H1 (cell line): ENCODE measurements around the gene PTPRD. TPM values are rescaled to one million over a fixed set of nuclear protein-coding genes. Genes with fewer than 3 reads are reported as not detected.

Source experiments
- CTCF ChIA-PET: fragments of 300-600 bp; sonication (Branson Sonifier 250); formaldehyde crosslinking; loops from one replicate; lab custom pipeline; 2021; ENCODE audit not compliant: partially characterized antibody; lab: Charles Lee
- POLR2A ChIA-PET: fragments of 300-600 bp; sonication (Branson Sonifier 250); formaldehyde crosslinking; loops from one replicate; lab custom pipeline; 2021; ENCODE audit warnings: inconsistent platforms; ENCODE audit not compliant: partially characterized antibody; lab: Charles Lee
- DNase-seq, 2 experiments: peaks; one replicate each; pipeline versions ENCODE4 v3.0.0 to v3.0.0-alpha.2; 2010 to 2022; ENCODE audit warnings: low spot score in 2 of 2, low read depth in 1 of 2, mixed read lengths in 1 of 2
- FAIRE-seq: peaks from 2 replicates; lab custom pipeline; 2011; peaks lifted over from hg19 to GRCh38; lab: Jason Lieb, UNC
- H2AFZ ChIP-seq: 2 replicates; pipeline ENCODE4 v1.8.1; 2012; ENCODE audit warnings: low read length, inconsistent platforms
- H2AK5ac ChIP-seq: 2 replicates; pipeline ENCODE4 v1.6.1; 2013; ENCODE audit warnings: low read depth, low read length
- H2BK120ac ChIP-seq: replicated peaks from 2 replicates; pipeline ENCODE3; 2013; ENCODE audit warnings: low read depth, low read length, inconsistent platforms
- H2BK12ac ChIP-seq: 2 replicates; pipeline ENCODE4 v1.6.1; 2013; ENCODE audit warnings: low read depth, low read length
- H2BK15ac ChIP-seq: 2 replicates; pipeline ENCODE4 v1.6.1; 2013; ENCODE audit warnings: low read length
- H2BK20ac ChIP-seq: 2 replicates; pipeline ENCODE4 v1.6.1; 2013; ENCODE audit warnings: low read length
- H2BK5ac ChIP-seq: 2 replicates; pipeline ENCODE4 v1.6.1; 2013; ENCODE audit warnings: low read depth, low read length
- H3K14ac ChIP-seq: 2 replicates; pipeline ENCODE4 v1.6.1; 2013; ENCODE audit warnings: inconsistent platforms; ENCODE audit not compliant: insufficient read length
- H3K18ac ChIP-seq: 2 replicates; pipeline ENCODE4 v1.6.1; 2013; ENCODE audit warnings: low read length; ENCODE audit errors: extremely low read depth
- H3K23ac ChIP-seq: 2 replicates; pipeline ENCODE4 v1.6.1; 2013; ENCODE audit warnings: inconsistent platforms; ENCODE audit not compliant: insufficient read length
- H3K23me2 ChIP-seq: 2 replicates; pipeline ENCODE4 v1.6.1; 2013; ENCODE audit warnings: low read depth, low read length
- H3K27ac ChIP-seq: 2 replicates; pipeline ENCODE4 v1.6.1; 2011; ENCODE audit warnings: low read depth, low read length, inconsistent platforms
- H3K27me3 ChIP-seq, 4 experiments: replicated peaks in 1 of 4; 1 replicate in 1 of 4; 2 replicates in 3 of 4; pipeline versions ENCODE4 v1.6.1 to v1.8.1; 2011 to 2013; ENCODE audit warnings: low read length in 3 of 4, mild to moderate bottlenecking in 3 of 4, inconsistent platforms in 2 of 4, mixed read lengths in 2 of 4, moderate library complexity in 1 of 4; ENCODE audit not compliant: control insufficient read depth in 3 of 4, insufficient read depth in 3 of 4; ENCODE audit errors: extremely low read depth in 1 of 4
- H3K36me3 ChIP-seq, 4 experiments: 2 replicates each; pipeline versions ENCODE4 v1.6.1 to v1.8.1; 2011 to 2013; ENCODE audit warnings: mild to moderate bottlenecking in 4 of 4, low read length in 3 of 4, moderate library complexity in 2 of 4, control low read depth in 1 of 4, inconsistent platforms in 1 of 4; ENCODE audit not compliant: insufficient read depth in 4 of 4, control insufficient read depth in 2 of 4
- H3K4ac ChIP-seq: replicated peaks from 2 replicates; pipeline ENCODE3; 2013; ENCODE audit warnings: low read length, low read depth, mixed read lengths, inconsistent platforms; ENCODE audit not compliant: insufficient read length
- H3K4me1 ChIP-seq, 4 experiments: replicated peaks in 1 of 4; 1 replicate in 1 of 4; 2 replicates in 3 of 4; pipeline versions ENCODE4 v1.6.1 to v1.8.1; 2011 to 2013; ENCODE audit warnings: low read length in 3 of 4, inconsistent platforms in 2 of 4, mixed read lengths in 1 of 4; ENCODE audit not compliant: insufficient read depth in 4 of 4, control insufficient read depth in 3 of 4
- H3K4me2 ChIP-seq, 2 experiments: 2 replicates each; pipeline versions ENCODE4 v1.6.1 to v1.8.1; 2011 to 2013; ENCODE audit warnings: low read depth in 2 of 2, low read length in 2 of 2, control low read depth in 1 of 2, inconsistent platforms in 1 of 2, mild to moderate bottlenecking in 1 of 2; ENCODE audit not compliant: insufficient read depth in 1 of 2
- H3K4me3 ChIP-seq, 4 experiments: fragments of 200-600, 300-600 bp in 1 of 4; sonication (generic), shearing (Covaris generic), sonication (Bioruptor Twin) in 1 of 4; 2 replicates each; pipeline versions ENCODE4 v1.5.1 to v1.8.1; 2011 to 2016; ENCODE audit warnings: low read length in 4 of 4, low read depth in 3 of 4, control low read depth in 2 of 4, inconsistent platforms in 2 of 4, mild to moderate bottlenecking in 2 of 4, mixed read lengths in 1 of 4, moderate library complexity in 1 of 4; ENCODE audit not compliant: insufficient read depth in 2 of 4; ENCODE audit errors: extremely low read depth in 1 of 4
- H3K56ac ChIP-seq: replicated peaks from 2 replicates; pipeline ENCODE3; 2013; ENCODE audit warnings: low read depth, mild to moderate bottlenecking, mixed read lengths, low read length, inconsistent platforms; ENCODE audit not compliant: insufficient read length
- H3K79me1 ChIP-seq: 2 replicates; pipeline ENCODE4 v1.6.1; 2013; ENCODE audit warnings: low read depth, low read length, control low read depth
- H3K79me2 ChIP-seq, 2 experiments: 2 replicates each; pipeline versions ENCODE4 v1.6.1 to v1.8.1; 2012 to 2013; ENCODE audit warnings: low read length in 2 of 2, mild to moderate bottlenecking in 2 of 2, inconsistent platforms in 1 of 2; ENCODE audit not compliant: insufficient read depth in 2 of 2, control insufficient read depth in 1 of 2
- H3K9ac ChIP-seq, 4 experiments: replicated peaks in 1 of 4; 1 replicate in 1 of 4; 2 replicates in 3 of 4; pipeline versions ENCODE4 v1.6.1 to v1.8.1; 2011 to 2013; ENCODE audit warnings: low read depth in 3 of 4, low read length in 3 of 4, control low read depth in 2 of 4, mild to moderate bottlenecking in 2 of 4, moderate library complexity in 2 of 4, inconsistent platforms in 1 of 4; ENCODE audit errors: extremely low read depth in 1 of 4
- H3K9me3 ChIP-seq, 2 experiments: 2 replicates each; pipeline versions ENCODE4 v1.6.1 to v1.8.1; 2012 to 2013; ENCODE audit warnings: mild to moderate bottlenecking in 2 of 2, moderate library complexity in 2 of 2, control low read depth in 1 of 2, inconsistent platforms in 1 of 2, low read depth in 1 of 2, low read length in 1 of 2, mixed read lengths in 1 of 2; ENCODE audit not compliant: insufficient read depth in 2 of 2
- H4K20me1 ChIP-seq, 2 experiments: replicated peaks in 1 of 2; 2 replicates each; pipeline versions ENCODE3 to v1.8.1; 2011 to 2013; ENCODE audit warnings: inconsistent platforms in 2 of 2, low read length in 2 of 2, mild to moderate bottlenecking in 1 of 2; ENCODE audit not compliant: insufficient read depth in 2 of 2, control insufficient read depth in 1 of 2
- H4K5ac ChIP-seq: 2 replicates; pipeline ENCODE4 v1.6.1; 2013; ENCODE audit warnings: low read length, low read depth, mixed read lengths, inconsistent platforms; ENCODE audit not compliant: insufficient read length
- H4K8ac ChIP-seq: 2 replicates; pipeline ENCODE4 v1.8.0; 2013; ENCODE audit warnings: mild to moderate bottlenecking, moderate library complexity, low read length, inconsistent platforms; ENCODE audit not compliant: insufficient read depth; ENCODE audit errors: extremely low read depth
- H4K91ac ChIP-seq: replicated peaks from 2 replicates; pipeline ENCODE3; 2013; ENCODE audit warnings: low read length, mixed read lengths, inconsistent platforms; ENCODE audit not compliant: insufficient read length
- ASH2L ChIP-seq: fragments of 200-600, 300-600 bp; sonication (generic); IDR thresholded peaks from one replicate; pipeline ENCODE4 v1.7.1; 2017; ENCODE audit warnings: low read length
- ATF3 ChIP-seq: IDR thresholded peaks from 2 replicates; pipeline ENCODE4 v1.6.1; 2011; ENCODE audit warnings: low read depth, mild to moderate bottlenecking, low read length; ENCODE audit not compliant: insufficient read depth
- BRCA1 ChIP-seq: IDR thresholded peaks from 2 replicates; pipeline ENCODE4 v1.6.1; 2012; ENCODE audit warnings: low read depth, low read length, improper control_type of control experiment
- CEBPB ChIP-seq: IDR thresholded peaks from 2 replicates; pipeline ENCODE4 v1.6.1; 2012; ENCODE audit warnings: low read depth, low read length
- GABPA ChIP-seq: IDR thresholded peaks from 2 replicates; pipeline ENCODE4 v1.6.1; 2011; ENCODE audit warnings: mild to moderate bottlenecking, low read length, moderate library complexity, borderline replicate concordance; ENCODE audit not compliant: insufficient read depth
- HDAC6 ChIP-seq: IDR thresholded peaks from one replicate; pipeline ENCODE4 v1.7.1; 2012; ENCODE audit warnings: low read depth, mild to moderate bottlenecking, inconsistent platforms, low read length, moderate library complexity
- NRF1 ChIP-seq: IDR thresholded peaks from 2 replicates; pipeline ENCODE4 v1.6.1; 2011; ENCODE audit warnings: mild to moderate bottlenecking, low read depth, low read length, improper control_type of control experiment
- PHF8 ChIP-seq: fragments of 200-600 bp; sonication (generic); conservative IDR thresholded peaks from 2 replicates; pipeline ENCODE4 v1.7.1; 2012; ENCODE audit warnings: low read depth, mild to moderate bottlenecking, inconsistent platforms, low read length, moderate library complexity
- RBBP5 ChIP-seq: IDR thresholded peaks from 2 replicates; pipeline ENCODE4 v1.7.1; 2012; ENCODE audit warnings: low read depth, mild to moderate bottlenecking, inconsistent platforms, low read length, moderate library complexity, borderline replicate concordance
- SIN3A ChIP-seq, 2 experiments: IDR thresholded peaks in 1 of 2; conservative IDR thresholded peaks in 1 of 2; 2 replicates each; pipeline ENCODE4 v1.6.1; 2011 to 2012; ENCODE audit warnings: low read length in 2 of 2, improper control_type of control experiment in 1 of 2, low read depth in 1 of 2, mild to moderate bottlenecking in 1 of 2
- SP1 ChIP-seq: IDR thresholded peaks from 2 replicates; pipeline ENCODE4 v1.6.1; 2011; ENCODE audit warnings: low read depth, low read length
- TAF7 ChIP-seq: optimal IDR thresholded peaks from 2 replicates; pipeline ENCODE3; 2011; ENCODE audit warnings: low read depth, mild to moderate bottlenecking, inconsistent platforms, low read length, moderate library complexity, borderline replicate concordance
- ZNF274 ChIP-seq: IDR thresholded peaks from 2 replicates; pipeline ENCODE4 v1.7.0; 2012; ENCODE audit warnings: low read length, borderline replicate concordance; ENCODE audit errors: extremely low read depth
- whole genome bisulfite sequencing, 2 experiments: shearing (Covaris generic) in 1 of 2; methylation state at CpG; one replicate each; pipeline versions ENCODE4 v1.1.6 to v1.1.7; 2013 to 2015; ENCODE audit warnings: low lambda C conversion rate in 2 of 2, mixed read lengths in 2 of 2, inconsistent platforms in 1 of 2, low coverage in 1 of 2, missing lambda C conversion rate in 1 of 2; ENCODE audit not compliant: insufficient replicate concordance in 2 of 2, insufficient coverage in 1 of 2, insufficient read length in 1 of 2; ENCODE audit errors: extremely low coverage in 1 of 2, missing lambda C conversion rate in 1 of 2; 5-methylcytosine and 5-hydroxymethylcytosine counted together
- polyA plus RNA-seq, 7 experiments: library from polyadenylated mRNA; depleted of rRNA in 3 of 7; stranded (reverse) in 5 of 7; unstranded in 2 of 7; fragments of >200 nt in 5 of 7; fragments of 200-250 nt in 2 of 7; gene quantifications; 1 replicate in 5 of 7; 2 replicates in 1 of 7; 4 replicates in 1 of 7; pipeline versions ENCODE4 v1.2.1 to v1.2.3, GENCODE V29; 2011 to 2013; ENCODE audit warnings: missing spikeins in 2 of 7, mixed read lengths in 2 of 7
- total RNA-seq: library from RNA; stranded (reverse); fragmentation: NEBNext Ultra II Directional; extraction: Animal tissue kit (Norgen Biotek cat#: 25700); gene quantifications from 2 replicates; pipeline ENCODE4 v1.2.1, GENCODE V29; 2021

PTPRD gene
- total and polyA plus RNA-seq, 2 of the 8 experiments (the other 6 are each of a cell fraction or from before 2014, with no cell fraction given) = 17.2 to 77.0 TPM

DNA sequence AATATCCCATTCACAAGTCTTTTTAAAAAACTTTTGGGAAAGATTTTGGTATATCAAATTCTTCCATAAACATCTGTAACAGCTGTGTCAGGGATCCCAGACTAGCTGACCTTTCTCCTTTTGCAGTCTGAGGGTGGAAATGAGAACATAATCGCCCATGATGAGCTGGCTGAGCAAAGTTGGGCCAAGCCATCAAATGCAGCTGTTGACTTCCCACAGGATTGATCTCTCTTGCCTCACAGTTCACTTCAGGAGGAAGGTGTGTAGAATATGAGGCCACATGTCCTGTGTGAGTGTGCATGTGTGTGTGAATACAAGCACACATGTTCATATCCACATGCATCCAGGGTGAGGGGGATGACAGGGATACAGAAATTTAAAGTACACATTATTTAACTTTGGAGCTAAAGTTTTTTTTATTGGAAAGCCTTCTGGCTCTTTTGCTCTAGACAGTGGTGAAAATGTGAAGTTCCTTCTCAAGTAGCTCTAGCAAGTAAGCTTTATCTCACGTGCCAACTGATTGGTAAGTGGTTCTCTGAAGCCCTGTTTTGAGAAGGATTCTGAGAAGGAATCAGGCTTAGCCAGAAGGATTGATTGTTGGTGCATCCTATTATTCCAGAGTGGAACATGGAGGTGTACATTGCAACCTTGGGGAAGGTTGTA lies 2344.5 kb downstream of the PTPRD start:
- Histone ChIP-seq H3K79me1 (no peaks in the 10 kb centered on the region), H3K23ac (no peak overlapping the region), H3K4me3 (no peak overlapping the region), H3K27me3 (no peaks in the 10 kb centered on the region), H4K5ac (no peak overlapping the region), H2BK120ac (no peak overlapping the region), H4K8ac (no peak overlapping the region), H2BK5ac (no peak overlapping the region), H3K27ac (no peak overlapping the region), H3K18ac (no peak overlapping the region), H2AK5ac (no peak overlapping the region), H4K91ac (no peak overlapping the region), H3K4ac (no peak overlapping the region), H2BK15ac (no peak overlapping the region), H3K4me1 (no peaks in the 10 kb centered on the region), H3K9ac (no peak overlapping the region), H3K56ac (no peak overlapping the region), H4K20me1 (no peaks in the 10 kb centered on the region), H3K36me3 (no peaks in the 10 kb centered on the region), H3K23me2 (no peaks in the 10 kb centered on the region), H3K4me2 (no peak overlapping the region), H3K79me2 (no peaks in the 10 kb centered on the region), H2BK20ac (no peak overlapping the region), H2BK12ac (no peak overlapping the region), H3K9me3 (no peaks in the 10 kb centered on the region), H2AFZ (no peak overlapping the region), H3K14ac (no peak overlapping the region)
- CTCF ChIA-PET = interaction anchor here (1.0 to 1.4 kb wide), 3 partner anchors 13 to 424 kb away, joined by 3 to 4 read pairs (median 4); no protein-coding TSS in a partner anchor
- DNase-seq (no peak), FAIRE-seq (no peak)
- POLR2A ChIA-PET = no interaction called here
- WGBS, 2 experiments = 96% methylated on average over 2 of the region's 2 CpGs; no CpG with 5 or more reads in 1 of the 2 experiments
- TF ChIP-seq PHF8 (no peak), GABPA (no peak), ZNF274 (no peak), ASH2L (no peak), SIN3A (conservative IDR thresholded peaks at IDR 0.05 in 1 of 2, IDR thresholded peaks at IDR 0.05 in 1 of 2; ENCODE audit: low read depth in 1 of 2, low read length in 2 of 2) (no peak), HDAC6 (no peak), SP1 (no peak), ATF3 (no peak), RBBP5 (no peak), BRCA1 (no peak), TAF7 (no peak), NRF1 (no peak), CEBPB (no peak)
